ENCODE results near the gene OSGEP.
"Not testable (repeated sequence)": the region's sequence is repeated elsewhere in the genome, so short reads cannot be mapped to it uniquely, and the experiment has no call there.

Gene OSGEP

DNA sequence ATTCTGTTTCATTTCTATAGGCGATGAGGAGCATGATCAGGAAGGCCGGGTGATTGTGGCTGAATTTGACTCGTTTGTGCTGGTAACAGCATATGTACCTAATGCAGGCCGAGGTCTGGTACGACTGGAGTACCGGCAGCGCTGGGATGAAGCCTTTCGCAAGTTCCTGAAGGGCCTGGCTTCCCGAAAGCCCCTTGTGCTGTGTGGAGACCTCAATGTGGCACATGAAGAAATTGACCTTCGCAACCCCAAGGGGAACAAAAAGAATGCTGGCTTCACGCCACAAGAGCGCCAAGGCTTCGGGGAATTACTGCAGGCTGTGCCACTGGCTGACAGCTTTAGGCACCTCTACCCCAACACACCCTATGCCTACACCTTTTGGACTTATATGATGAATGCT is 2.4 kb upstream of the OSGEP start:
- Histone ChIP-seq H3K4me2 (peak overlapping the region; percentile 99), H3K9ac (peak overlapping the region; percentile 92), H3K9me3 (no peaks in the 10 kb centered on the region), H3K4me3 (peak overlapping the region; percentile 86), H4K20me1 (peaks cover 41% of the 10 kb centered on the region), H3K36me3 (peaks cover 58% of the 10 kb centered on the region), H3K27me3 (no peaks in the 10 kb centered on the region), H3K4me1 (peaks cover 61% of the 10 kb centered on the region), H3K27ac (peak overlapping the region; percentile 93)
- no peak for TF ChIP-seq Cebpa-rat (IDR thresholded peaks at IDR 0.05)

DNA sequence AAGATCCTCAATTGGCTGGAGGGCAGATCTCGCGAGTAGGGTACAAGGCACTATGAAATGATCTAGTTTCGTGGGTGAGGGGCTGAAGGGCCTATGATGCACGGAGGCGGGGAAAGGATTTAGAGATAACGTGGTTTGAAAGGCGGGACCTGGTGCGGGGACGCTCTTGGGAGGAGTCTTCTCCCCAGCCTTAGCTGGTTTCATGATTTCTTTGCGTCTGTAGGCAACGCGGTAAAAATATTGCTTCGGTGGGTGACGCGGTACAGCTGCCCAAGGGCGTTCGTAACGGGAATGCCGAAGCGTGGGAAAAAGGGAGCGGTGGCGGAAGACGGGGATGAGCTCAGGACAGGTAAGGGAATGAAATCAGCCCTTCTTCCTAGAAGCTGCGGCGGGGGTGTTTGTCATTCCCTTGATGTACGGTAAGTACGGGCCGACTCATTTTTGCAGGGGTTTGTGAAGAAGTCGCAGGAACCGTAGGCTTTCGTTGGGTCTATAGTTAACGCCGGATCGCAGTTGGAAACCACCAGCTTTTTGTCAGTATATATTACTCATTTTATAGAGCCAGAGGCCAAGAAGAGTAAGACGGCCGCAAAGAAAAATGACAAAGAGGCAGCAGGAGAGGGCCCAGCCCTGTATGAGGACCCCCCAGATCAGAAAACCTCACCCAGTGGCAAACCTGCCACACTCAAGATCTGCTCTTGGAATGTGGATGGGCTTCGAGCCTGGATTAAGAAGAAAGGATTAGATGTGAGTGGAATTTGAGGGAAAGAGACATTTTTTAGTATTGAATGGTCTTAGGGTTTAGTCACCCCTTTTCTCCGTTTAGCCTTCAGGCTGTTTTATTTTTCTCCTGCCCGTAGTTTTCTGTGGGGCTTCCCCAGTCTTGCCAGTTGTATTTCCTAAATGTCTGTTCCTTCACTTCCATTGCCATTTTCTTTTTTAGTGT is 1.0 kb upstream of the OSGEP start:
- Histone ChIP-seq H3K9ac (peak overlapping the region; percentile 92), H4K20me1 (peaks cover 37% of the 10 kb centered on the region), H3K9me3 (no peaks in the 10 kb centered on the region), H3K4me2 (peak overlapping the region; percentile 99), H3K4me3 (peak overlapping the region; percentile 86), H3K27me3 (no peaks in the 10 kb centered on the region), H3K36me3 (peaks cover 71% of the 10 kb centered on the region), H3K27ac (peak overlapping the region; percentile 93), H3K4me1 (peaks cover 60% of the 10 kb centered on the region)
- no peak for TF ChIP-seq Cebpa-rat (IDR thresholded peaks at IDR 0.05)

DNA sequence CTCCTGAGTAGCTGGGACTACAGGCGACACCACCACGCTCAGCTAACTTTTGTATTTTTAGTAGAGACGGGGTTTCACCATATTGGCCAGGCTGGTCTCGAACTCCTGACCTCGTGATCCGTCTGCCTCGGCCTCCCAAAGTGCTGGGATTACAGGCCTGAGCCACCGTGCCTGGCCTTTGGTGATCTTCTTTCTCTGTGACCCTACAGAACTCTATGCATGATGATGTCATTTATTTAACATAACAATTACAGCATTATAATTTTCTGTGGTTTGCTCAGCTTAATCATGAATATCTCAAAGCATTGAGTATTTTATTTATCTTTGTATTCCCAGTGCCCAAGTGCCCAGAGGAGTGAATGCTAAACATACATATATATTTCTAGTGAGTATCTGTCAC is 1.8 kb downstream of the OSGEP start:
- H3K4me3 ChIP-seq, H3K27ac ChIP-seq, H3K27me3 ChIP-seq, H3K9me3 ChIP-seq: not testable (repeated sequence)
- Histone ChIP-seq H3K9ac (0 out of 2 replicates have a peak overlapping the region, but pooled peaks have one; percentile 92), H4K20me1 (peaks cover 21% of the 10 kb centered on the region), H3K36me3 (peaks cover 73% of the 10 kb centered on the region), H3K4me1 (peaks cover 50% of the 10 kb centered on the region), H3K4me2 (peak overlapping the region; percentile 99)

DNA sequence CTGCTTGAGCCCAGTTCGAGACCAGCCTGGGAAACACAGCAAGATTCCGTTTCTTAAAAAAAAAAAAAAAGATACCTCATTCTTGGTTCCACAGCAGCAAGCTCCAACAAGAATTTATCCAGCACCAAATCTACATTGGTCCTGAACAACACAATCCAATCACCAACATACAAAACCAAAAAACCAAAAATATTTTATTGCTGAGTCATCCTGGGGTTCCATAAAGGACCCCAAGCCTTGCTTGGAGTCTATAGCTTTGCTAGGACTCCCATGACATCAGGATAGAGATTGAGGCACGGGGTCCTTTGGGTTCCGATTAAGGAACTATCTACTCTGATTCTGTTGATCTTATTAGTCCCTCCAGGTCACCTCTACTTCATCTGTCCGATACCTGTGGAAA is 7.7 kb downstream of the OSGEP start:
- TF ChIP-seq Cebpa-rat (IDR thresholded peaks at IDR 0.05), result no peak
- H3K4me2 ChIP-seq, result no peak overlapping the region
- H4K20me1 ChIP-seq, result no peaks in the 10 kb centered on the region
- peaks cover 18% of the 10 kb centered on the region for H3K9me3 ChIP-seq
- no peaks in the 10 kb centered on the region for H3K27me3 ChIP-seq
- no peak overlapping the region for H3K9ac ChIP-seq
- H3K27ac ChIP-seq, result no peak overlapping the region
- peaks cover 43% of the 10 kb centered on the region for H3K4me1 ChIP-seq
- H3K4me3 ChIP-seq, result no peak overlapping the region
- peaks cover 96% of the 10 kb centered on the region for H3K36me3 ChIP-seq

DNA sequence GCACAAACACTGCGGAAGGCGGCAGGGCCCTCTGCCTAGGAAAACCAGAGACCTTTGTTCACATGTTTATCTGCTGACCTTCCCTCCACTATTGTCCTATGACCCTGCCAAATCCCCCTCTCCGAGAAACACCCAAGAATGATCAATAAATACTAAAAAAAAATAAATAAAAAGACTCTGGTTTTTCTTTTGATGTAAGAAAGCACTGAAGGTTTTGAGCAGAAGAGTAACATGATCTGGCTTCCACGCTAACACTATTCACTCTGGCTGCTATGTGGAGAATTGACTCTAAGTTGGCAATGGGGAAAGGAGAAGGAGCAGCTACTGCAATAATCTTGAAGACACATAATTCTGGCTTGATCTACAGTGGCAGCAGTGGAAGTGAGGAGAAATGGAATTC is 11.0 kb downstream of the OSGEP start:
- Histone ChIP-seq H3K9me3 (peaks cover 18% of the 10 kb centered on the region), H3K4me1 (peaks cover 61% of the 10 kb centered on the region), H3K36me3 (peaks cover 66% of the 10 kb centered on the region)
- H3K27ac ChIP-seq, H4K20me1 ChIP-seq, H3K4me2 ChIP-seq, H3K4me3 ChIP-seq, H3K27me3 ChIP-seq, H3K9ac ChIP-seq: not testable (repeated sequence)

DNA sequence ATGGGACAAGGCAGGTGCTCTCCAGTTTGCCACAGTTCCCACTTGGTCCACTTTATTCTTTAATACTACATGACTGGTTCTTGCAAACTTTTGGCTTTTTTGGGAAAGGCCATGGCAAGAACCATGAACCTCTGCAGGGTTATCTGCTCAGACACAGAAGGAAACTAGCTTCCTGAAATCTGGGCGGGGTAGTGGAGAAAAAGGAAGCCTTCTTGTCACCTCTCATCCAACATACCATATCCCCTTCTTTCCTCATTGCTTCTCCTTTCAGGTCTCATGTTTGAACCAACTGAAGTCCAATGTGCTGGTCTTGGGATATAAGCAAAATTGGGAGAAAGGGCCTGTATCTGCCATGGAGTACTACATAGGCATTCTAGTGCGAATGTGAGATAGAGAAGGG is 13.2 kb downstream of the OSGEP start:
- H3K9ac ChIP-seq, result no peak overlapping the region
- no peak for TF ChIP-seq Cebpa-rat (IDR thresholded peaks at IDR 0.05)
- no peaks in the 10 kb centered on the region for H4K20me1 ChIP-seq
- peak overlapping the region; percentile 67 for H3K4me2 ChIP-seq
- no peaks in the 10 kb centered on the region for H3K27me3 ChIP-seq
- H3K36me3 ChIP-seq, result peaks cover 44% of the 10 kb centered on the region
- H3K4me3 ChIP-seq, result no peak overlapping the region
- H3K9me3 ChIP-seq, result peaks cover 18% of the 10 kb centered on the region
- peak overlapping the region; percentile 47; the same call in 1 of the 2 replicates for H3K27ac ChIP-seq
- H3K4me1 ChIP-seq, result peaks cover 66% of the 10 kb centered on the region

DNA sequence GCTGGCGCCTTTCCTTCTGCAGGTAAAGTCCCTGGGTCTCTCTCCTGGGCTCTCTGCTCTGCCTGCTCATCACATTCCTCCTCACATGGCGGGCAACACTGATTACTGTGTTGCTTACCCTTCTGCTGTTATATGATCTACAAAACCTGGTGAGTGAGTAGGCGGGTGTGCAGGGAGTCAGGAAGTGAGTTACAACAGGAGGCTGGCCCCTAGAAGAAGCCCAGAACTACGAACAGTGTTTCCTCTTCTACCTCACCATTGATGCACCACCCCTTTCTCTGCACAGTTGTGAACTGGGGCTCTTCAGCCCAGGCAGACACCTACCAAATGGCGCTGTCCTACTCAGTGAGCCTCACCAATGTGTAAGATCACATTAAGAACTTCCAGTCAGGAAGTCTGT is 13.7 kb downstream of the OSGEP start:
- Histone ChIP-seq H3K4me2 (peak overlapping the region; percentile 67), H3K36me3 (peaks cover 39% of the 10 kb centered on the region), H3K9me3 (peaks cover 18% of the 10 kb centered on the region), H3K4me1 (peaks cover 66% of the 10 kb centered on the region), H3K9ac (no peak overlapping the region), H3K27me3 (no peaks in the 10 kb centered on the region), H3K4me3 (no peak overlapping the region), H3K27ac (peak overlapping the region; percentile 47), H4K20me1 (no peaks in the 10 kb centered on the region)
- no peak for TF ChIP-seq Cebpa-rat (IDR thresholded peaks at IDR 0.05)

DNA sequence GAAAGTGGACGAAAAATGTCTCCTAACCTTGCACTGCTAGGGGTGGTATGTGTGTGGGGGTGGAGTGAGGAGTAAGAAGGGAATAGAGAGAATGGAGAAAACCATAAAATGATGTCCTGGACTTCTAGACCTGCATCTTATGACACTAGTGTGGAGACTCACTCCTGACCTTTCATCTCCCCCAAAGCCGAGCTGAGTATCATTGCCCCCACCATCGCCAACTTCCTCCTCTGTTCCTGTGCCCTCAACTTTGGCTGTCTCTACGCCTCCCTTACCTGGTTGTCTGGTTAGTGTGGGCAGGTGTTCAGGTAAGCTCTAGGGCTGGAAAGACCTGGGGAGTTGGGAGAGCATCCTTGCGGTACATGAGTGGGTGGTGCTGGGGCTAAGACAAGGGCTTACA is 14.1 kb downstream of the OSGEP start:
- peaks cover 34% of the 10 kb centered on the region for H3K36me3 ChIP-seq
- no peak for TF ChIP-seq Cebpa-rat (IDR thresholded peaks at IDR 0.05)
- peaks cover 66% of the 10 kb centered on the region for H3K4me1 ChIP-seq
- H3K27ac ChIP-seq, result peak overlapping the region; percentile 47
- no peaks in the 10 kb centered on the region for H4K20me1 ChIP-seq
- no peak overlapping the region for H3K4me3 ChIP-seq
- H3K9me3 ChIP-seq, result peaks cover 18% of the 10 kb centered on the region
- no peak overlapping the region for H3K9ac ChIP-seq
- no peaks in the 10 kb centered on the region for H3K27me3 ChIP-seq
- H3K4me2 ChIP-seq, result peak overlapping the region; percentile 67

DNA sequence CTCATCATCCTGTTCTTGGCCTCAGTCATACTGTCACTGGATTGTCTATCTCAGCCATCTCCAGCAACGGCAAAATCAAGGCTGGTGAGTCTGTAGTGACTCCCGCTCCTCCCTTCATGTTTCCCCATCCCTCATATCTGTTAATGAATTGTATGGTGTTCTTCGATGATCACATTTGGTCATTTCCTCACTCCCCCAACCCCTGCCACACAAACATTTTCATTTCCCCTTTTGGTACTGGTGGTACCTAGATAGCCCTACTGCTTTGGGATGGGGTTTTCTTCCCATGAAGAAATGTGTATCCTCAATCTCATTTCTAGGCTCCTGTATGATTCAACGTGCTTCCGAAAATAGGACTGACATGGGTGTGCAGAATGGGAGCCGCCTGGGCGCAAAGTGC is 15.9 kb downstream of the OSGEP start:
- no peak for TF ChIP-seq Cebpa-rat (IDR thresholded peaks at IDR 0.05)
- peak overlapping the region; percentile 97 for H3K4me2 ChIP-seq

DNA sequence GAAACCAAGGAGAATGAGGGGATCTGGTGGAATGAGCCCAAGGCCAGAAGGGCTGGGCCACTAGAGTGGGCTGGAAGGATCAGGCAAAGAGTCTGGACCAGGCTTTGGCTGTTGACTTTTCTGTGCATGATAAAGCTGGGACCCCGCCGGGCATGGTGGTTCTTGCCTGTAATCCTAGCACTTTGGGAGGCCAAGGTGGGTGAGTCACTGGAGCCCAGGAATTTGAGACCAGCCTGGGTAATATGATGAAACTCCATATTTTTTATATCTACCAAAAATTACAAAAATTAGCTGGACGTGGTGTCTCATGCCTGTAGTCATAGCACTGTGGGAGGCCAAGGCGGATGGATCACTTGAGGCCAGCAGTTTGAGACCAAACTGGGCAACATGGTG is 18.3 kb downstream of the OSGEP start:
- no peak for TF ChIP-seq Cebpa-rat (IDR thresholded peaks at IDR 0.05)
- Histone ChIP-seq H3K9me3 (no peaks in the 10 kb centered on the region), H3K4me1 (peaks cover 96% of the 10 kb centered on the region), H3K4me3 (peak overlapping the region; percentile 68; the same call in 1 of the 2 replicates), H4K20me1 (no peaks in the 10 kb centered on the region), H3K27ac (peak overlapping the region; percentile 90), H3K4me2 (peak overlapping the region; percentile 97), H3K36me3 (no peaks in the 10 kb centered on the region), H3K27me3 (no peaks in the 10 kb centered on the region), H3K9ac (peak overlapping the region; percentile 83; the same call in 1 of the 2 replicates)

More for the DNA sequence above, 15.9 kb downstream of the OSGEP start:
- Histone ChIP-seq H3K27me3 (no peaks in the 10 kb centered on the region), H3K9ac (no peak overlapping the region), H4K20me1 (no peaks in the 10 kb centered on the region), H3K27ac (no peak overlapping the region), H3K9me3 (peaks cover 11% of the 10 kb centered on the region), H3K36me3 (peaks cover 16% of the 10 kb centered on the region), H3K4me3 (no peak overlapping the region), H3K4me1 (peaks cover 82% of the 10 kb centered on the region)

All from BLaER1 (cell line).